GM12873 (cell line): ENCODE results near the gene MTA1.

Experiments
- TF ChIP-seq, protein P1 (sequence below): IDR thresholded peaks from 2 replicates; pipeline ENCODE4 v1.5.1; 2012; ENCODE audit warnings: low read depth, mild to moderate bottlenecking, moderate library complexity, low read length, control low read depth; ENCODE audit not compliant: insufficient read depth; ENCODE audit errors: missing control alignments

MTA1 gene

DNA sequence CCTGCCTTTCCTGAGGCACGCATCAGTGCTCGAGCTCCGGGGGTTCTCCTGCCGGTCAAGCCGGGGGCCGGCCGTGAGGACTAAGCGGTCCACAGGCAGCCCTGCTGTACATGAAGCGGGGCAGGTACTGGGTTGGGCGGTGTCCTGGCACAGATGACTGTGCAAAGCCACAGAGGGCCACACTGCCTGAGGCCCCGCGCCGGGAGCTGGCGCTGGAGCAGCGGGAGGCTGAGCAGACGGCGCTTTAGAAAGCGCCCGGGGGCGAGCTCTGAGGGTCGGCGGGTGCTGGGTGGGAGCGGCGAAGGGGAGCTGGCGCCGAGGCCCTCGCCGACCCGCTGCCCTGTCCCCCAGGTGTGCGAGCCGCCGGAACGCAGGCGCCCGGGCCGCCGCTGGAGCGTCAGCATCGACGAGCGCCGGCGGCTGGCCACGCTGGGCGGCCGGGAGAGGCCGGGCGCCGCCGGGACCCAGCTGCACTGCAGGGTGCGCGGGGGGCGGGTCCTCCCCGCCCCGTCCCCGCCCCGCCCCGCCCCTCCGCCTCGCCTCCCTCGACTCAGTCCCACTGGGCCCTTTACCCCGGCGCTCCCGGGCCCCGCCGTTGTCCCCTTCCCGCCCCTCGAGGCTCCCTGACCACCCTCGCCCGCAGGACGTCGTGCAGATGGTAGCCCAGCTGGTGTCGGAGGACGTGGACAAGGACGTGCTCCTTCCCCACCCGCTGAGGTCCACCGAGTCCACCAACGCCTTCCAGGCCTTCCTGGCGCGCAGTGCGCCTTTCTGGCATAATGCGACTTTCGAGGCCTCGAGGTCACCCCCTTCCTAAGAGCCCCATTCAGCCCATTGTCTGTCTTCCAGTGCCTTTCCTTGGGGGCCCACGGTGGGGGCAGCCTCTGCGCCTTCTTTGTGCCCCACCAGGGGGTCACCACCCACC, 8.3 kb upstream of the MTA1 start:
- TF ChIP-seq, protein P1, sequence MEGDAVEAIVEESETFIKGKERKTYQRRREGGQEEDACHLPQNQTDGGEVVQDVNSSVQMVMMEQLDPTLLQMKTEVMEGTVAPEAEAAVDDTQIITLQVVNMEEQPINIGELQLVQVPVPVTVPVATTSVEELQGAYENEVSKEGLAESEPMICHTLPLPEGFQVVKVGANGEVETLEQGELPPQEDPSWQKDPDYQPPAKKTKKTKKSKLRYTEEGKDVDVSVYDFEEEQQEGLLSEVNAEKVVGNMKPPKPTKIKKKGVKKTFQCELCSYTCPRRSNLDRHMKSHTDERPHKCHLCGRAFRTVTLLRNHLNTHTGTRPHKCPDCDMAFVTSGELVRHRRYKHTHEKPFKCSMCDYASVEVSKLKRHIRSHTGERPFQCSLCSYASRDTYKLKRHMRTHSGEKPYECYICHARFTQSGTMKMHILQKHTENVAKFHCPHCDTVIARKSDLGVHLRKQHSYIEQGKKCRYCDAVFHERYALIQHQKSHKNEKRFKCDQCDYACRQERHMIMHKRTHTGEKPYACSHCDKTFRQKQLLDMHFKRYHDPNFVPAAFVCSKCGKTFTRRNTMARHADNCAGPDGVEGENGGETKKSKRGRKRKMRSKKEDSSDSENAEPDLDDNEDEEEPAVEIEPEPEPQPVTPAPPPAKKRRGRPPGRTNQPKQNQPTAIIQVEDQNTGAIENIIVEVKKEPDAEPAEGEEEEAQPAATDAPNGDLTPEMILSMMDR, result no peak

GRCh38 chr14:105411985-105412770, 7.4 kb upstream of the MTA1 start:
- TF ChIP-seq, protein P1, result no peak

GRCh38 chr14:105412771-105413543, 6.7 kb upstream of the MTA1 start:
- TF ChIP-seq, protein P1, result no peak

DNA sequence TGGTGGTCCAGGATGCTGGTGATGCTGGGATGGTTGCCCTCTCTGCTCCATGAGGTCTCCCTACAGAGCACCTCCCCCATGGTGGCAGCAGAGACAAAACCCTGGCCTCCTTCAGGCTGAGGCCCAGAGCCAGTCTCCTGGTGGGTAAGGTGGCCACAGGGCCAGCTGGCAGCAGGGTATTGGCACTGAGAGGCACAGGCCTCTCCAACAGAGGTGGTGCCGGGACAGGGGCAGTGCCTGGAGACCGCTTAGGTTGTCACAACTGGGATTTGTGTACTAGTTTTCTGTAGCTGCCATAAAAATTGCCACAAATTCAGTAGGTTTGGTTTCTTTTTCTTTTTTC, 6.1 kb upstream of the MTA1 start:
- TF ChIP-seq, protein P1, result no peak

GRCh38 chr14:105414456-105415371, 4.9 kb upstream of the MTA1 start:
- TF ChIP-seq, protein P1, result peak; percentile 73

DNA sequence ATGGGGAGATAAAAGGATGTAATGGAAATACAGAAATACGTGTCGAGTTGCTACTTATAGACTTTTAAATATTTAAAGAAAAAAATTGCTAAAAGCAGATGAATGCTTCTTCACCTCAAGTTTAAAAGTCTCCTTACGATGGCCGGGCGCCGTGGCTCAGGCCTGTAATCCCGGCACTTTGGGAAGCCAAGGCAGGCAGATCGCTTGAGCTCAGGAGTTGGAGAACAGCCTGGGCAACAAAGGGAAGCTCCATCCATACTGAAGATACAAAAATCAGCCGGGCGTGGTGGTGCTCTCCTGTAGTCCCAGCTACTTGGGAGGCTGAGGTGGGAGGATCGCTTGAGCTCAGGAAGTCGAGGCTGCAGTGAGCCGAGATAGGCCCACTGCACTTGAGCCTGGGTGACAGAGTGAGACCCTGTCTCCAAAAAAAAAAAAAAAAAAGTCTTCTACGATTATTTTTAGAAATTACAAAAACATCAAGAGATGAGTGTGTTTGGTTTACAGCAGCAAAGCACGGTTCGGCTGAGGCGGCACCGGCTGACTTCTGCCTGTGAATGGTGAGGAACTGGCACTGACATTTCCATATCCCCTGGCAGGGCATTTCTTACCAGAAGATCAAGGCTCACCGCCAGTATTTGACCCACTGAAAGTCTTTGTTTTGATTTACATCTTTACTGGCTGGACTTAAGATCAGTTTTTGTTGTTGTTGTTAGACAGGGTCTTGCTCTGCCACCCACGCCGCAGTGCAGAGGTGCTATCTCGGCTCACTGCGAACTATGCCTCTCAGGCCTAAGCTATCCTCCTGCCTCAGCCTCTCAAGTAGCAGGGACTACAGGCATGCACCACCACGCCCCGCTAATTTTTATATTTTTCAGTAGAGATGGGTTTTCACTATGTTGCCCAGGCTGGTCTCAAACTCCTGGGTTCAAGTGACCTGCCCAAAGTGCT, 3.9 kb upstream of the MTA1 start:
- TF ChIP-seq, protein P1, result no peak
